ENCODE results near the gene MYZAP. TPM values are rescaled to one million over a fixed set of nuclear protein-coding genes. Genes with fewer than 3 reads are reported as not detected.
"Not testable (repeated sequence)": the region's sequence is repeated elsewhere in the genome, so short reads cannot be mapped to it uniquely, and the experiment has no call there.

MYZAP gene
- polyA plus RNA-seq, 10 donors: 1.9 to 4.7 (median 3.5) TPM

DNA sequence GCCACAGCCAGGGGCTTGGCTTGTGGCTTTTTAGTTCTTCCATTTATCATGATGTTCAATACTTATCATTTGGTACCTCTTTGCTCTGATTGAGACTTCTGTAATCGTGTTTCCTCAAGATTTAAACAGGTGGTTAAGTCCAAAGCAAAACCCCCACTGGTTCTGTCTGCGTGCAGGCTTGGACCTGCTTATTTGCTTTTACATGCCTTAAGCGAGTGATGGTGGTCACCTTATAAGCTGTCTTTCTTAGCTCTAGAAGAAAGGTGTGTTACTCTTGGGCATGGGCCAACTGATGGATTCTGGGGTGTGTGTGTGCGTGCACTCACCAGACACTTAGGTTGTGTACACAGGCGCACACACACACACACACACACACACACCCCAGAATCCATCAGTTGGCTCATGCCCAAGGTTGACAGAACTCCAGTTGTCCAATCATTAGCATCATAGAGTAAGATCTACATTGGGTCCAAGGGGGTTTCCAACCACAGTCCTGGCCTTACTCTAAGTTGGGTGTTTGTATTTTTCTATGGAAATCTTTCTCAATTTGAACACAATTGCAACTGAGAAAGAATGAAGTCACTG, 1.2 kb downstream of the MYZAP start:
- no peak for DNase-seq

DNA sequence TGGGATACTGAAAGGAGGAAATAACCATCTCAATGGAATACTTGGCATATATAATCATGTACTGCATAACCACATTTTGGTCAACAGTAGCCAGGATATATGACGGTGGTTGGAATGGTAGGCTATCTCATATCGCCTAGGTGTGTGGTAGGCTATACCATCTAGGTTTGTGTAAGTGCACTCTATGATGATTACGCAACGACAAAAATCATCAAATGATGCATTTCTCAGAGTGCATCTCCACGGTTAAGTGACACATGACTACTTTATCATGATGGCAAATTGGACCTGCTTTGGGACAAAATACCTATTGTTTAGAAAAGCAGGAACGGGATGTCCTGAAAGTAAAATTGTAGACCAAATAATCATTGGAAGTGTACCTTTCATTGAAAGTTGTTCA, 2.8 kb downstream of the MYZAP start:
- DNase-seq: no peak

DNA sequence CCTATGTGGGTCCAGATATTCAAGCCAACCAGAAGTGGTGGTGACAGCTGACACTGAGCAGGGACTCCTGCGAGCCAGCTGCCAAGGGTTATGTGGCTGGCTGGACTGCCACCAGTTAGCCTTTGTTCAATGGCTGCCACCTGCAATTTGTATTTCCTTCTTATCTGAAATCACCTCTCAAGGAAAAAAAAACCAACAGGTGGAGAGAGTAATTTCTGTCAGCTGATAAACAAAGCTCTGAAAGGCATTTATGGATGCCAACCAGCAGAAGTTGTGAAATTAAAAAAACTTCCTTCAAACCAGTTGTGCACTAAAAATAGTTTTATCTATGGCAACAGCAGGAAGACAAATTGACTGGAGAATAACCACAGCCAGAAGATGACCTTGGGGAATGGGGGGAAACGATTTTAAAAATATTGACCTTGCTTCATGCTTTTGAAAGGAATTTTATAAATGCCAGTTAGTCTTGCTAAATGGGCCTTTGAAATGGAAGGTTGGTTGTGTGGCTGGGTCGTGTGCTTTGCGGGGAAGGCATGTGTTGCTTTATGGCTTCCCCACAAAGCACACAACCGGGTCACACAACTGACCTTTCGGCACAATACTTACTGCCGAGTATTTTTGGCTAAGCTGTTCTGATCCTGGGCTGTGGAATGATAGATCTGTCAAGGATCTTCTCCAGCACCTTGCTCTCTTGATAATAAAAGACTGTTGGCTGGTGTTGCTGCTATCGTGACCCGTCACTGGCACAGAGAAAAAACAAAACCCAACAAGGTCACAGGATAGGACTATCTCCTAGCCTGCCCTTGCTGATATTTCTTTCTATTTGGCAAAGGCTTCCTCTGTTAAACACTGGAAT, 3.5 kb downstream of the MYZAP start:
- DNase-seq: no peak

DNA sequence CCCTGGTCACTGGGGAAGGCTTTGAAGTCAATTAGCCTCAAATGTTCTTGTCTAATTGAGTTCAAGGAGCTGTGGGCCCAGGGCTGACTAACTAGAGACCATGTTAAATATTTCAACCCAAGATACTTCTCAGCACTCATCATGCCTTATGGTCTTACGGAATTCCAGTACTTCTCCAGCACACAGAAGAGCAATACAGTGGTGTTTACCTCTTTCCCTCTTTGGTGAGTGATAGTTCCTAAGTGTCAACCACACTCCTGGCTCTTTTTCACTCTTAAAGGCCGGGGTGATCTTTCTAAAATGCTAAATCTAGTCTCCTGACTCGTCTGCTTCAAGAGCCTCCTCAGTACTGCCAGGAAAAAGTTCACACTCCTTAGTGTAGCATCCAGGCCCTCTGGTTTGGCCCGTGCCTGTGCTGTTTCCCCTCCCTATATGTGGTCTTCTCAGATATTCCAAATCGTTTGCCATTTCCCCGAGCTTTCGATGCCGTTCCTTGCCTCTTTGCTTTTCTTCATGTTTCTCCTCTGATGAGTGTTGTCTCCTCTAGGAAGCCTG, 4.7 kb downstream of the MYZAP start:
- DNase-seq: no peak

DNA sequence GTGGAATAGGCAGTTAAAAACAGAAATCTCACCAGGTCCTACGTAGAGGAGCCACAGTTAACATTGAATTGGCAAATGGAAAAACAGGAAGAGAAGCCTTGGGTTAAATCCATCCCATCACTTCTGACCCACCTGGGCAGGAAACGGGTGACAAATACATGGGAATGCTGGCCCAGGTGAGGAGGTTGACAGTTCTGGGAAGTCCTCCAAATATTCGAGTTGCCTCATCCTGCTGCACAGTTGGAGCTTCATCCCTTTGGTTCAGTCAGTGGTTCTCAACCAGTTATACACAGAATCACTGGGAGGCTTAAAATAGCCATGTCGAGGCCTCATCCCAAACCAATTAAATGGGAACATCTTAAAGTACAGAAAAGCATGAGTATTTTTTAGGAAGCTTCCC, 5.3 kb downstream of the MYZAP start:
- DNase-seq: no peak

DNA sequence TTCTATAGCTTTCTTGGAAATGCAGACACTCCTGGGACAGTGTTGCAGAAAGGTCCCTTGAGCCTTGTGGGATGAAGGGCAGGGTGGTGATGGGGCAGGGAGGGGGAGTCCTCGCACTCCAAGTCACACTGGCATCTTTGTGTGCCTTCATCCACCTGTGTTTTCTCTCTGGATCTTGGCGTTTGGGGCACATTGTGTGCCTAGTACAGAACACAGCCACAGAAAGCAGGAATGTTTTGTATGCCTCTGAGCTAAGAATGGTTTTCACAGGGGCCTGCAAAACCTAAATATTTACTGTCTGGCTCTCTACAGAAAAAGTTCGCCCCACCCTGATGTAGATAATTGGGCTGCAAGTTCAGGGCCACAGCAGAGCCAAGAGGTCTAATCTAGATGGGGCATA, 5.7 kb downstream of the MYZAP start:
- no peak for DNase-seq

DNA sequence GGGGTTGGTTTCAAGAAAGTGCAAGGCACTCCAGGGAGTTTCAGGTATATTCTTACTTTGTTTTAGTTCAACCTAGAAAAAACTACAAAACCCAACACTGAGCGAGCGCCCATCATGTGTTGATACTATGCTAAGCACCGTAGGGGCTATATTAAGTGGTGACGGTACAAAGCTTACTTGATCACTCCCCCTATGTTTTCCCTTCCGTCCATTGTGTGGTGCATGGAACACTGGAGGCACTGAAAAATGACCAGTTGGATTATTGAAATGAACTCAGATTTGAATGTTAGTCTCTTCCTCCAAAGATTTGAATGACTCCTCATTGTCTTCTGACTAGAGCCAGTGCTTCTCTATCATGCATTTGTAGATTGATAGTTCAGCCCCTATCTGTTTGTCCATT, 6.6 kb downstream of the MYZAP start:
- no peak for DNase-seq

DNA sequence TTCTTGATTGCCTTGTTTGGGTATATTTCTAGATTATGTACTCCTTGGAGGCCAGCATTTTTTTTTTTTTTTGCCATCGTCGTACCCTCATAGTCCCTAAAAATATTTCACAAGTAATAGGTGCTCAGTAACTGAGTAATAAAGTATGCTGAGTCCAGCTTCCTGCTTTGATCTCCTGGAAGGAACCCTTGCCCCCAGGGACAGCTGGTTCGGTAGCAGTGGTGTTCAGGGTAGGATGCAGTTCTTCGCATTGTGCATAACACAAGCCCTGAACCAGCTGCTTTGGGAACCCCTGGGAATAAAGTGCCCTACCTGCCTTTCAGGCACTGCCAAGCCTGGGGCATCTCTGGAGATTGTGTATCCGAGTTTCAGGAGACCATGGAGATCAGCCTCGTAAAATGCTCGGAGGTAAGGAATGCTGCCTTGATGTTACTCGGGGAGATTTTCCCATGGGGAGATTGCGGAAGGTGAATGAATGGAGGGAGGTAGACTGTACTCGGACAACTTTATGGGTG, 7.6 kb downstream of the MYZAP start:
- no peak for DNase-seq

DNA sequence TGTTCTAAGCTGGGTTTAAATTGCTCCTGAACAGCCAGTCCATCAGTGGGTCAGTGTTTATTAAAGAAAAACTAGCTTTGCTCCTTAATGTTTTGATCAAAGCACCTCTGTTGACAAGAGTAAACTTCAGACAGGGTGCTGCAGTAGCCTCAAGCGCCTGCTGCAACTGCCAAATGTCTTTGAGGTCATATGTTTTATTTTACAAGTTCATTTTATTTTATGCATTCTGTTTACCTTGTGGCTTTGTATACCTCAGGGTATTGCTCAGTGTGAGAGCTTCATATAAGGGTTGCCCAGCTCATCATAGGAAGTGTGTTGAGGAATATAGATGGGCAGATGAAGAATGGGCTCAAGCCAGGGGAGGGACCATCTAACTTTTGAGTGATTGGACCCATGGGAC, 8.5 kb downstream of the MYZAP start:
- DNase-seq: no peak

DNA sequence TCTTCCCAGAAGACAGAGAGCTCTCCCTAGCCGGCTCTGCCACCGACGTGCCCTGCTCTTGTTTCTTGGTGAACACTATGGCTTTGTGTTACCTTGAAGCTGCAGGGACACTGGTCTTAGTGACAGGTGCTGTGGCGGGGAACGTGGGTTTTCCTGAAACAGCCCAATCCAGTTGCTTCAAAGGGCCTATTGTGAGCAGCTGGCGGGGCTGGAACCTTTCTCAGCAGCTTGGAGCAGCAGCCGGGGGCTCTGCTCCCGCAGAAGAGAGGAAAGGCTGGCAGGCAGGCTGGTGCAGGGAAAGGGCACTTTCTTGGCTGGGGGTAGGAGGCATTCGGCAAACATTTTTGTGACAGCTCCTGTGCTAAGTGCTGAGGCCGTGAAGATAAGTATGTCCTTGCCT, 12.8 kb downstream of the MYZAP start:
- DNase-seq: no peak

DNA sequence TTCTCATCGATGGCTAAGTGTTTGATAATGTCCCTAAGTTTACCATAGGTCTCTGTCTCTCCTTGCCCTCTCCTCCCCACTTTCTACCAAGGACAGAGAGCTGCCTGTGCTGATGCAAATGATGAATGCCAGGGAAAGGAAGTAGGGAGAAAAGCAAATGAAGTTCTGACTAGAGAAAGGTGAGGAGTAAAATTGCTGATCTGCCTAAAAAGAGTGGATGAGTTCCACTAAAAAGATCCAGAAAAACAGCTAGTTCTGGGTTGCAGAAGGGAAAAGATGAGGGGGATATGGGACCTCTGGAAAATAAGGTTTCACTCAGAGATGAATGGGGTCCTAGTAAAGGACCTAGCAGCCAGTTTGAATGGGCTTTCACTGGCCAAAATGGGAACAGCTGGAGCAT, 13.8 kb downstream of the MYZAP start:
- DNase-seq: no peak

DNA sequence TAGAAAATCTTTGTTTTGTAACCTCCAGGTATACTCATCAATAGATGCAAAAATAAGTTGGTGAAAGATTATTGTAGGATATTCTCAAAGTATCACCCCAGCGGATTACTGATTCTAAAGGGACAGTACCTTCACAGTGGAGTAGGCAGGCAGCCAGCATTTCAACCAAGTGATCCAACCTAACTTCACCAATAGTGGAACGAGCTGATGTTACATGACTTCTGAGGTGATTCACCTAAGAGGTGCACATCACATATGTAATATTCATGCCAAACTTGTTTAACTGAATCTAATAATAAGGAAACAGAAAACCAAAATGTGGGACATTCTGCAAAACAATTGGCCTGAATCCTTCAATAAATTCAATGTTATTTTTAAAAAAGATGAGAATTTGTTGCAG, 14.3 kb downstream of the MYZAP start:
- no peak for DNase-seq

DNA sequence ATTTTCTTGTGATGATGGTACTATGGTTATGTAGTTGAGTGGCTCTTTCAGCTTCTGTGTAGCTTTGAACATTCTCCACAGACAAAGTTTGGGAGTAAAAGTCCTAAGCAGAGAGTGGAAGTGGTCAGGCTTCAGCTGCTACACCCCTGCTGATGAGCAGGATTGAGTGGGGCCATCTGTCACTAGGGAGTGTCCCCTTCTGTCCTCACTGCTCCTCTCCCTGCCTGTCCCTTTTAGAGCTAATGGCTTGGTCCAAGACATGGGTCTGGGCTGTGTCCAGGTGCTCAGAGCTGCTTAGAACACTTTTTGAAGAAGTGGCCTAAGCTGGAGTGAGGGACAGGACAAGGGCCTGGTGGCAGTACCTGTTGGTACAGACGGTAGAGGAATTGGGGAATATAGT, 15.1 kb downstream of the MYZAP start:
- no peak for DNase-seq

DNA sequence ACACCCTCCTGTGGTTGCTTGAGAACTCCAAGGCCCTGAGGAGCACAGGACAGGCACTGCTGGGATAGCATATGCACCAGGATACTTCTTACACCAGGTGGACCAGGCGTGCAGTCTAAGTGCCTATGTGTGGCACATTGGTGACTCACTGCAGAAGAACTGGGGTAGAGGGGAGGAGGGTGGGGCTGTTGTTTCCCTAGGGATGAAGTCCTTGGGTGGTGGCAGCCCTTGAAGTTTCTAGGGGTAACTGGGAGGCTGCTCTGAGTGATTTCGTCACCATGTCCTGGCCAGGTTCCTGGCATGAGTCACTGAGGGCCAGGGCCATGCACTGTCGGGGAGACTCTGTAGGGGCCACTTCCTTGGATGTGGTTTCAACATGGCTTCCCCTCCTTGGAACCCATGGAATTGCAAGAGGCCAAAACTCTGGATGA, 15.9 kb downstream of the MYZAP start:
- no peak for DNase-seq

DNA sequence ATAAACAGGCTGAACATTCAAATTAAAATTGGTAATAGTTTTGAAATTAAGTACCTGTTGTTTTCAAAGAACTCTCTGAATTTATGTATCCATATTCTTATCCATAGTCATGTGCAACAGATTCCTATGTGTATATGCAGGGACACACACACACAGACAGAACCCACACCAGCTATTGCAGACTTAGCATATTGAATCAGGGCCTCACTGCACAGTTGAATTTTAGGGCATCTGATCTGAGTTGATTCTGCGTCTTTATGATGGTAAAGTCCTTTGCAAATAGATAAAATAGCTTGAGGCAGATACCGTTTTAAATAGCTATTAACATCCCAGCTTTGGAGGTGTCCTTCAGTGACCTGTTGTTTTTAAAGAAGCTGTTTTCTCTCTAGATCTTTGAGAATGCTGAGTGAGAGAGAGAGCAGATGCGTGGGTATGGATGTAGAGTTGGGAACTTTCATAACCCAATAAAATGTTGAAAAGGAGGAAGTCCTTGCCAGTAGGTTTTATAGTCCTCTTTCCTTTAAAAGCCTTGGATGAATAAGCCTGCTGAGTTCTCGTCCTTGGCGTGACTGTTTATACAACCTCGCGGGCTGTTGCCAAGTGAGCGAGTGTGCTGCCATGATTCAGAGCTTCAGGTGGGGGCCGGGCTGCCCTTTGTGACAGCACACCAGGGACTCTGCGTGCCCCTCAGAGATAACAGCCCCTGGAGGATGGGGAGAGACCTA, 18.3 kb downstream of the MYZAP start:
- DNase-seq: no peak

DNA sequence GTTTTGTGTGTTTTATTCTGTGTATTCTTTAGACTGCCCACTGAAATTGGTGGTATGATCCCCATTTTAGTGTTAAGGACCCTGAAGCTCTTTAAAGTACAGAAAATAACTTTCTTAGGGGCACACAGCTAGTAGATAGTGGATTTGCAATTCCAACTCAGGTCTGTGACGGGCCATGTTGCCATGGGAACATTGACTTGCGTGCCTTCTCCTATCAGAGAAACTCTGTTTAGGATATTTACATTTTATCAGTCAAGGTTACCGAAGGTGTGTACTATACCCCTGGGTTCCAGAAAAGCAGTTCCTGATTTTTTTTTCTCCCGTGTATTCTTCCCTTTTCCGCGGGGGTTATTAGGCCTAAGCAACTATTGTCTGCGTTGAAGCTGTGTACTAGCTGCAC, 19.4 kb downstream of the MYZAP start:
- DNase-seq: no peak

DNA sequence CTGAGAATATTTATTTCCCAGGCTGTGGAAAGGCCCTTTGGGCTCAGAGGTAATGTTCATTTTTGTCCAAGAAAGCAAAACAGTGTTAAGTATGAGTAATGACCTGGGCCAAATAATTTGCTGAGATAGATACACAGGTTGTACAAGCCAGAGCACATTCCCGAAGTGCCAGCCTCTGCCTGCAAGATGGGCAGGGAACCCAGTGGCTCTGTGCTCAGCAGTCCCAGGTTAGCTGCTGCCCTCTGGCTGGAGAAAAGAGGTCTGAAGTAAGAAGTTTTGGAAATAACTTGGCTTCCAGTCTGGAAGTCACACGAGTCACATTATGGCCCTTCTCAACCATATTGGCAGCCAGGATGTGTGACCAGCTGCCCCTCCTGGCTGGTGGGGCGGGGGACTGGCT, 20.2 kb downstream of the MYZAP start:
- peak in 1 of 3 donors; percentile 36 for DNase-seq

DNA sequence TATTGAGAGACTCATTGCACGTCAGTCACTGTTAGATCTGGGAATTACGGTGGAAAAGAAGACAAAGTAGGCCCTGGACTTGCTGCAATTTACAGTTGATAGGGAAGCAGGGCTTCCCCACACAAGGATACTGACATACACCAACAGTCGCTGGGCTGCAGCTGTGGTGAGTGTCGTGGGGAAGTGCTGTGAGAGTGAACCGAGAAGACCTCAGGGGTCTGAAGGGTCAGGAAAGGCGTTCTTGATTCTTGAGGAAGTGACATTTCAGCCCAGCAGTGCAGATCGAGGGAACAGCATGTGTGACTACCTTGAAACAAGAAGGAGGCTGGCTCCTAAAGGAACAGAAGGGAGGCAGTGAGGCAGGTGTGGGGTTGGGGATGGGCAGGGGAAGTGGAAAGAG, 22.5 kb downstream of the MYZAP start:
- no peak for DNase-seq

DNA sequence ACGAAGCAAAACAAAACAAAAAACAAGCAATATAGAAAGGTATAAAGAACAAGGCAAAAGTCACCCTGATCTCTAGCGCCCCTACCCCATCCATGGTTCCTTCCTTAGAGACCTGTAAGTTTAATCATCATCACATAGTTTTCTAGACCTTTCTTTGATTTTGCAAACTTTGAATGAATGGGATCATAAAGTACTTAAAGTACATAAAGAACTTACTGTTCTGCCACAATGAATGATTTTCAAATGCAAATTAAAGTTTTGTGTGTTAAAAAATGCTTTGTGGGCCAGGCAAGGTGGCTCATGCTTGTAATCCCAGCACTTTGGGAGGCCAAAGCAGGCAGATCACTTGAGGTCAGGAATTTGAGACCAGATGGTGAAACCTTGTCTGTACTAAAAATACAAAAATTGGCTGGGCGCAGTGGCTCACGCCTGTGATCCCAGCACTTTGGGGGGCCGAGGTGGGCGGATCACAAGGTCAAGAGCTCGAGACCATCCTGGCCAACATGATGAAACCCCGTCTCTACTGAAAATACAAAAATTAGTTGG, 24.3 kb downstream of the MYZAP start:
- not testable (repeated sequence) for DNase-seq

DNA sequence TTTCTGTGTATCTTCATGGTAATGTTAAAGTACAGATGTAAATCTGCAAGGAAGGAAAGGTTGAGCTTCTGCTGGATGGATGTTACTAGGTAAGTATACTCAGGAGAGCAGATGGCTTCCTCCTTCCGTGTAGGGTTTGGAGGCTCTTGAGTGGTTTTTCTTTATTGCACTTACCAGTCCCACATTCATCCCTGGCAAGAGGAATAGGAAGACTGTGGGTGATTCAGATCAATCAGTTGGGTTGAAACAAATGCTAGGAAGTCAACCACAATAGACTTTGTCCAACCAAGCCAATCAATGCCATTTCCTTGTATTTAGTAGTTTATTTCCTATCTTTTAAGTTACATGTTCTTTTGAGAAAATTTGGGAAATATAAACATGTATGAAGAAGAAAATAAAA, 26.6 kb downstream of the MYZAP start:
- no peak for DNase-seq

DNA sequence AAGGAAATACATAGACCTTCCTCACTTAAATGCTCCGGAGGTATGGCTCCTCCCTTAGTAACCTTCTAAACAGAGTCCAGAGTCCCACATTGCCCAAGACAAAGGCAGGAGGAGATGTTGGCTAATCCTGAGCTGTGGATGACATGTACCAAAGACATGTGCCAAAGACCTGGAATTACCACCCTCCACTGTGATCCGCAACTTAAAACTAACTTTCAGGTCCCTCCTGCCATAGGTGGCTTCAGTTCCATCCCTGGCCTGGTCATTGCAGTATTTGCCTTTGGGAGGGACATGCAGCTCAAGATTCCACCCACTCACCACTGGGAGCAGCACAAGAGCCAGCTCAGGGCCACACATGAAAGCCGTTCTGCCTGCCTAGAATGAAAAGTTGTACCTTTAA, 28.0 kb downstream of the MYZAP start:
- no peak for DNase-seq

DNA sequence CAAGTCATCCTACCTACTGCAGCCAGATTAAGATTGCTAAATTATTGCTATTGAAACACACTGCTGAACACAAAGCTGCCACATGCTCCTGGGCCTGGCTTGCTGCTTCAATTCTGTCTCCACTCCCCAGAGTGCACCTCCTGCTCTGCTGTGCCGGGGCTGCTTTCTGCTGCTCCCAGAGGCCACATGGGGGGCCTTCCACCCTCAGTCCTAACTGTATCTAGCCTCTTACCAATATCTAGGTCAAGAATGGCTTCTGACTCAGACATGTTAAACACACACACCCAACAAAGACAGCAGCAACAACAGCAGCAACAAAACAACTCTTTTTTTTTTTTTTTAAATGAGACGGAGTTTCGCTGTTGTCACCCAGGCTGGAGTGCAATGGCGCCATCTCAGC, 33.0 kb downstream of the MYZAP start:
- no peak for DNase-seq

All from muscle of back (tissue), 11 donors.